SK-N-SH (cell line): ENCODE results near the gene CIAO3. TPM values are rescaled to one million over a fixed set of nuclear protein-coding genes. Genes with fewer than 3 reads are reported as not detected.

Experiments used
- CTCF ChIA-PET: fragments of 300-600, 350-600 bp; formaldehyde crosslinking; extraction: SDS; loops from one replicate; lab custom pipeline; 2021; lab: Yijun Ruan, JAX
- POLR2A ChIA-PET: fragments of 350-600 bp; sonication (Branson Sonifier 250); formaldehyde crosslinking; extraction: SDS; loops from one replicate; lab custom pipeline; 2020; ENCODE audit warnings: antibody characterized with exemption, inconsistent platforms; lab: Yijun Ruan, JAX
- DNase-seq: peaks from one replicate; pipeline ENCODE4 v3.0.0; 2012
- H2AFZ ChIP-seq: fragments of 200-600 bp; sonication (generic); 2 replicates; pipeline ENCODE4 v1.8.1; 2016; ENCODE audit warnings: antibody characterized with exemption, mild to moderate bottlenecking, low read depth
- H3F3A ChIP-seq: fragments of 200-600 bp; sonication (generic); replicated peaks from 2 replicates; pipeline ENCODE3; 2016; ENCODE audit warnings: antibody characterized with exemption, mild to moderate bottlenecking; ENCODE audit not compliant: insufficient read depth
- H3K27ac ChIP-seq, 2 experiments: fragments of 200-500 bp in 1 of 2; fragments of 200-600 bp in 1 of 2; sonication (Bioruptor generic) in 1 of 2; sonication (generic), shearing (Covaris generic) in 1 of 2; 2 replicates each; pipeline versions ENCODE4 v1.5.1 to v1.6.1; 2014 to 2016; ENCODE audit warnings: low read depth in 2 of 2, inconsistent platforms in 1 of 2, low read length in 1 of 2, mild to moderate bottlenecking in 1 of 2, mixed read lengths in 1 of 2
- H3K27me3 ChIP-seq: fragments of 200-600 bp; sonication (generic), shearing (Covaris generic); 2 replicates; pipeline ENCODE4 v1.6.1; 2016; ENCODE audit warnings: mixed run types; ENCODE audit not compliant: insufficient read depth
- H3K36me3 ChIP-seq, 2 experiments: fragments of 200-500 bp in 1 of 2; fragments of 200-600 bp in 1 of 2; sonication (Bioruptor generic) in 1 of 2; sonication (generic) in 1 of 2; replicated peaks in 1 of 2; 2 replicates each; pipeline versions ENCODE3 to v1.5.1; 2014 to 2016; ENCODE audit warnings: low read length in 1 of 2, mild to moderate bottlenecking in 1 of 2; ENCODE audit not compliant: insufficient read depth in 2 of 2, control insufficient read depth in 1 of 2
- H3K4me1 ChIP-seq, 2 experiments: fragments of 200-500 bp in 1 of 2; fragments of 200-600 bp in 1 of 2; sonication (Bioruptor generic) in 1 of 2; sonication (generic), shearing (Covaris generic) in 1 of 2; 2 replicates each; pipeline versions ENCODE4 v1.5.1 to v1.6.1; 2014 to 2016; ENCODE audit warnings: low read depth in 1 of 2, low read length in 1 of 2, mixed run types in 1 of 2; ENCODE audit not compliant: insufficient read depth in 2 of 2, control insufficient read depth in 1 of 2
- H3K4me2 ChIP-seq: fragments of 200-600 bp; sonication (generic), shearing (Covaris generic); 2 replicates; pipeline ENCODE4 v1.6.1; 2017; ENCODE audit warnings: mixed run types
- H3K4me3 ChIP-seq, 2 experiments: fragments of 200-500 bp in 1 of 2; fragments of 200-600 bp in 1 of 2; sonication (Bioruptor generic) in 1 of 2; sonication (generic), shearing (Covaris generic) in 1 of 2; 2 replicates each; pipeline versions ENCODE4 v1.5.1 to v1.8.1; 2014 to 2016; ENCODE audit warnings: low read depth in 2 of 2, inconsistent platforms in 1 of 2, low read length in 1 of 2, mild to moderate bottlenecking in 1 of 2, mixed read lengths in 1 of 2, moderate library complexity in 1 of 2
- H3K79me2 ChIP-seq: fragments of 200-600 bp; sonication (generic); 2 replicates; pipeline ENCODE4 v1.8.1; 2017; ENCODE audit warnings: mild to moderate bottlenecking; ENCODE audit not compliant: insufficient read depth
- H3K9ac ChIP-seq: fragments of 200-600 bp; sonication (generic); 2 replicates; pipeline ENCODE4 v1.6.1; 2017; ENCODE audit warnings: mixed run types
- H3K9me2 ChIP-seq: fragments of 200-600 bp; sonication (generic); 2 replicates; pipeline ENCODE4 v1.6.1; 2017; ENCODE audit warnings: mixed run types
- H3K9me3 ChIP-seq: fragments of 200-600 bp; sonication (generic); 2 replicates; pipeline ENCODE4 v1.6.1; 2017; ENCODE audit warnings: mixed run types, mild to moderate bottlenecking, moderate library complexity
- H4K20me1 ChIP-seq: fragments of 200-600 bp; sonication (generic); 2 replicates; pipeline ENCODE4 v1.6.1; 2017; ENCODE audit warnings: mild to moderate bottlenecking, mixed run types; ENCODE audit not compliant: insufficient read depth
- EZH2phosphoT487 ChIP-seq: fragments of 200-600 bp; sonication (generic); IDR thresholded peaks from 2 replicates; pipeline ENCODE4 v1.6.1; 2017; ENCODE audit warnings: low read depth, mixed run types, mild to moderate bottlenecking, antibody characterized with exemption, moderate library complexity, borderline replicate concordance
- FOXJ3 ChIP-seq: sonication (generic); formaldehyde crosslinking; IDR thresholded peaks from 2 replicates; pipeline ENCODE4 v1.5.1; 2020; ENCODE audit warnings: mild to moderate bottlenecking, missing genetic modification reagents
- GABPA ChIP-seq: IDR thresholded peaks from 2 replicates; pipeline ENCODE4 v1.4.0; 2012; ENCODE audit warnings: low read depth, mild to moderate bottlenecking
- GATA2 ChIP-seq: sonication (generic); formaldehyde crosslinking; IDR thresholded peaks from 2 replicates; pipeline ENCODE4 v1.5.0; 2020; ENCODE audit warnings: mild to moderate bottlenecking, missing genetic modification reagents
- JUND ChIP-seq: IDR thresholded peaks from 2 replicates; pipeline ENCODE4 v1.4.0; 2012
- MEF2A ChIP-seq: IDR thresholded peaks from 2 replicates; pipeline ENCODE4 v1.4.0; 2012; ENCODE audit warnings: low read depth, borderline replicate concordance
- MXI1 ChIP-seq: IDR thresholded peaks from 2 replicates; pipeline ENCODE4 v1.6.1; 2012; ENCODE audit warnings: mild to moderate bottlenecking, low read depth, low read length, improper control_type of control experiment
- NFIC ChIP-seq: IDR thresholded peaks from 2 replicates; pipeline ENCODE4 v1.4.0; 2012; ENCODE audit warnings: borderline replicate concordance
- RAD21 ChIP-seq: IDR thresholded peaks from 2 replicates; pipeline ENCODE4 v1.6.1; 2012; ENCODE audit warnings: mild to moderate bottlenecking, low read length
- RFX5 ChIP-seq: IDR thresholded peaks from 2 replicates; pipeline ENCODE4 v1.6.1; 2012; ENCODE audit warnings: mild to moderate bottlenecking, improper control_type of control experiment, low read length
- RXRA ChIP-seq: IDR thresholded peaks from 2 replicates; pipeline ENCODE4 v1.4.0; 2012; ENCODE audit warnings: low read depth, mild to moderate bottlenecking, borderline replicate concordance
- SMC3 ChIP-seq: IDR thresholded peaks from 2 replicates; pipeline ENCODE4 v1.6.1; 2012; ENCODE audit warnings: low read depth, low read length, improper control_type of control experiment
- WGBS: methylation state at CpG from one replicate; pipeline ENCODE4 v1.1.6; 2017; ENCODE audit warnings: low lambda C conversion rate; 5-methylcytosine and 5-hydroxymethylcytosine counted together
- polyA plus RNA-seq, 3 experiments: library from polyadenylated mRNA; depleted of rRNA; stranded (reverse); fragments of >200 nt; gene quantifications; 2 replicates each; pipeline ENCODE4 v1.2.3, GENCODE V29; 2012
- TF ChIP-seq, protein P1 (sequence below): fragments of 200-600 bp; sonication (generic); IDR thresholded peaks from 2 replicates; pipeline ENCODE4 v1.6.1; 2017; ENCODE audit warnings: antibody characterized with exemption, mild to moderate bottlenecking, moderate library complexity
- TF ChIP-seq, protein P2 (sequence below): IDR thresholded peaks from 2 replicates; pipeline ENCODE4 v1.4.0; 2012; ENCODE audit warnings: low read depth
- TF ChIP-seq, protein P3 (sequence below): fragments of 150-350 bp; IDR thresholded peaks from 2 replicates; pipeline ENCODE4 v1.6.1; 2016; ENCODE audit warnings: mild to moderate bottlenecking, low read depth, low read length
- TF ChIP-seq, protein P4 (sequence below): IDR thresholded peaks from 2 replicates; pipeline ENCODE4 v1.4.0; 2012; ENCODE audit warnings: low read depth, borderline replicate concordance
- TF ChIP-seq, protein P5 (sequence below): fragments of 150-350 bp; IDR thresholded peaks from 2 replicates; pipeline ENCODE4 v1.6.1; 2017; ENCODE audit warnings: antibody characterized with exemption, low read length, low read depth, borderline replicate concordance
- TF ChIP-seq, protein P6 (sequence below): IDR thresholded peaks from 2 replicates; pipeline ENCODE4 v1.4.0; 2012; ENCODE audit warnings: low read depth, borderline replicate concordance

CIAO3 gene
- polyA plus RNA-seq, 1 of the 3 experiments (the other 2 are of a cell fraction): 14.4 TPM

DNA sequence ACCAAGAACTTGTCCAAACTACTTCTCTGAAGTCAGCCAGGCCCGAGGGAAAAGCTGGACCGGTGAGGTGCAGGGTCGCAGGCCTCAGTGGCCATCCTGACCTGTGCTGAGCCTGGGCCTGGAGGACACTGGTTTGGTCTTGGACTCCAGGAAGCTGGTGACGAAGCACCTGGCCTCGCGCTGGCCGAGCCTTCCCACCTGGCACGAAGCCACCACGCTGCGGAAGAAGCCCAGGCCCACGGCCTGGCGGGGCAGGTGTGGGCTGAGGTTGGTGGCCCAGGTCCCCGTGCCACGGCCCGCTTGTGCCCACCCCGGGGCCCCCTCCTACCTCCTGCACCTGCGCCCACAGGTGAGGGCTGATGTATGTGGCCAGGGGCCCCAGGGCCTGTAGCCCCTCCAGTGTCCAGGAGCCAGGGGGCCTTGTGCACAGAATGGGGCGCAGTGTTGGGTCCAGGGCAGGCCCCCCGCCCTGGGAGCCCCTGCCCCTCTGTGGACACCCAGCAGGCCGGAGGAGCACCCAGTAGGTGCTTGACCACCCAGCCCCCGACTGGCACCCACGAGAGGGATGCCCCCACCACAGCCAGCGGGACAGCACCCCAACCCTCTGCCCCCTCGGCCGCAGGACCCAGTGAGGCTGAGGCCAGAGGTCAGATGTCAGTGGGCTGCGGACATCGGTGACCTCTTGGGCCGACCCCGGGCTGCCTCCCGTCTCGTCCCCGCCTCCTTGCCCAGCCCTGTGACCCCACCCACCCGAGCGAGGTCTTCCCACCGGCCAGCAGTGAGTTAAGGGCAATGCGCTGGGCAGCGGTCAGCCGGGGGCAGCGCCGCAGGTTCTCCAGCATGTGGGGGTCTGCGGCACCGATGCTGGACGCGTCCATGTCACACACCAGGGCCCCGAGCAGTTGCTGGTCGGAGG is 33.5 kb upstream of the CIAO3 start (continued):
- TF ChIP-seq, protein P1, sequence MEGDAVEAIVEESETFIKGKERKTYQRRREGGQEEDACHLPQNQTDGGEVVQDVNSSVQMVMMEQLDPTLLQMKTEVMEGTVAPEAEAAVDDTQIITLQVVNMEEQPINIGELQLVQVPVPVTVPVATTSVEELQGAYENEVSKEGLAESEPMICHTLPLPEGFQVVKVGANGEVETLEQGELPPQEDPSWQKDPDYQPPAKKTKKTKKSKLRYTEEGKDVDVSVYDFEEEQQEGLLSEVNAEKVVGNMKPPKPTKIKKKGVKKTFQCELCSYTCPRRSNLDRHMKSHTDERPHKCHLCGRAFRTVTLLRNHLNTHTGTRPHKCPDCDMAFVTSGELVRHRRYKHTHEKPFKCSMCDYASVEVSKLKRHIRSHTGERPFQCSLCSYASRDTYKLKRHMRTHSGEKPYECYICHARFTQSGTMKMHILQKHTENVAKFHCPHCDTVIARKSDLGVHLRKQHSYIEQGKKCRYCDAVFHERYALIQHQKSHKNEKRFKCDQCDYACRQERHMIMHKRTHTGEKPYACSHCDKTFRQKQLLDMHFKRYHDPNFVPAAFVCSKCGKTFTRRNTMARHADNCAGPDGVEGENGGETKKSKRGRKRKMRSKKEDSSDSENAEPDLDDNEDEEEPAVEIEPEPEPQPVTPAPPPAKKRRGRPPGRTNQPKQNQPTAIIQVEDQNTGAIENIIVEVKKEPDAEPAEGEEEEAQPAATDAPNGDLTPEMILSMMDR: no peak
- TF ChIP-seq SMC3: no peak
- no peak for TF ChIP-seq RXRA
- TF ChIP-seq, protein P2, sequence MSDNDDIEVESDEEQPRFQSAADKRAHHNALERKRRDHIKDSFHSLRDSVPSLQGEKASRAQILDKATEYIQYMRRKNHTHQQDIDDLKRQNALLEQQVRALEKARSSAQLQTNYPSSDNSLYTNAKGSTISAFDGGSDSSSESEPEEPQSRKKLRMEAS: no peak
- no peak for TF ChIP-seq MXI1
- TF ChIP-seq MEF2A: no peak
- TF ChIP-seq, protein P3, sequence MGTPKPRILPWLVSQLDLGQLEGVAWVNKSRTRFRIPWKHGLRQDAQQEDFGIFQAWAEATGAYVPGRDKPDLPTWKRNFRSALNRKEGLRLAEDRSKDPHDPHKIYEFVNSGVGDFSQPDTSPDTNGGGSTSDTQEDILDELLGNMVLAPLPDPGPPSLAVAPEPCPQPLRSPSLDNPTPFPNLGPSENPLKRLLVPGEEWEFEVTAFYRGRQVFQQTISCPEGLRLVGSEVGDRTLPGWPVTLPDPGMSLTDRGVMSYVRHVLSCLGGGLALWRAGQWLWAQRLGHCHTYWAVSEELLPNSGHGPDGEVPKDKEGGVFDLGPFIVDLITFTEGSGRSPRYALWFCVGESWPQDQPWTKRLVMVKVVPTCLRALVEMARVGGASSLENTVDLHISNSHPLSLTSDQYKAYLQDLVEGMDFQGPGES: no peak

DNA sequence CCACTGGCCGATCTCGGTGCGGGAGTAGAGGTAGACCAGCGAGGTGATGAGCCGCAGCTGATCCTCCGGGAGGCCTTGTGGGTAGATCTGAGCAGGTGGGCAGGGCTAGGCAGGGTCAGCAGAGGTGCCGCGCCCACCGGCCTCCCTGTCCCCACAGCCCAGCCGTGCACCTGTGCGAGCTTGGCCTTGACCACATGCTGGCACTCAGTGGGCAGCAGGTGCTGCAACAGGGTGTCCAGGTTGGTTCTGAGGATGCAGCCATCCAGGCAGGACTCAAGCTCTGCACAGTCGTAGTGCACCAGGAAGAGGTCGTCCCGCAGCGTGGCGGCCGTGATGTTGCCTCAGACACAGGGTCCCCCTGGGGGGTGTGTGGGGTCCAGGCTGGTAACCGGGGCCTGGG is 32.2 kb upstream of the CIAO3 start:
- Histone ChIP-seq H3K27me3 (no peaks in the 10 kb centered on the region), H3K79me2 (no peaks in the 10 kb centered on the region), H3K4me3 (no peak overlapping the region), H3K27ac (no peak overlapping the region), H3K4me1 (no peaks in the 10 kb centered on the region), H2AFZ (no peak overlapping the region), H3K9ac (no peak overlapping the region), H3K9me3 (no peaks in the 10 kb centered on the region), H3K4me2 (no peak overlapping the region), H3K9me2 (no peaks in the 10 kb centered on the region), H4K20me1 (no peaks in the 10 kb centered on the region), H3F3A (no peaks in the 10 kb centered on the region), H3K36me3 (no peaks in the 10 kb centered on the region)
- ChIA-PET CTCF (interaction anchor here (1.1 to 1.6 kb wide), 2 partner anchors 11 to 61 kb away, joined by 3 to 4 read pairs; no protein-coding TSS in a partner anchor), POLR2A (no interaction called here)
- WGBS: no CpG with 5 or more reads among the region's 18 CpGs
- no peak for DNase-seq
- TF ChIP-seq JUND (no peak), RFX5 (no peak), FOXJ3 (no peak), RXRA (no peak), SMC3 (no peak), GATA2 (CRISPR knock-in tag) (no peak), GABPA (no peak), RAD21 (no peak), EZH2phosphoT487 (no peak), NFIC (no peak)
- TF ChIP-seq, protein P3: no peak
- TF ChIP-seq, protein P4, sequence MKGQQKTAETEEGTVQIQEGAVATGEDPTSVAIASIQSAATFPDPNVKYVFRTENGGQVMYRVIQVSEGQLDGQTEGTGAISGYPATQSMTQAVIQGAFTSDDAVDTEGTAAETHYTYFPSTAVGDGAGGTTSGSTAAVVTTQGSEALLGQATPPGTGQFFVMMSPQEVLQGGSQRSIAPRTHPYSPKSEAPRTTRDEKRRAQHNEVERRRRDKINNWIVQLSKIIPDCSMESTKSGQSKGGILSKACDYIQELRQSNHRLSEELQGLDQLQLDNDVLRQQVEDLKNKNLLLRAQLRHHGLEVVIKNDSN: no peak
- TF ChIP-seq, protein P5, sequence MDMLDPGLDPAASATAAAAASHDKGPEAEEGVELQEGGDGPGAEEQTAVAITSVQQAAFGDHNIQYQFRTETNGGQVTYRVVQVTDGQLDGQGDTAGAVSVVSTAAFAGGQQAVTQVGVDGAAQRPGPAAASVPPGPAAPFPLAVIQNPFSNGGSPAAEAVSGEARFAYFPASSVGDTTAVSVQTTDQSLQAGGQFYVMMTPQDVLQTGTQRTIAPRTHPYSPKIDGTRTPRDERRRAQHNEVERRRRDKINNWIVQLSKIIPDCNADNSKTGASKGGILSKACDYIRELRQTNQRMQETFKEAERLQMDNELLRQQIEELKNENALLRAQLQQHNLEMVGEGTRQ: no peak
- TF ChIP-seq, protein P6, sequence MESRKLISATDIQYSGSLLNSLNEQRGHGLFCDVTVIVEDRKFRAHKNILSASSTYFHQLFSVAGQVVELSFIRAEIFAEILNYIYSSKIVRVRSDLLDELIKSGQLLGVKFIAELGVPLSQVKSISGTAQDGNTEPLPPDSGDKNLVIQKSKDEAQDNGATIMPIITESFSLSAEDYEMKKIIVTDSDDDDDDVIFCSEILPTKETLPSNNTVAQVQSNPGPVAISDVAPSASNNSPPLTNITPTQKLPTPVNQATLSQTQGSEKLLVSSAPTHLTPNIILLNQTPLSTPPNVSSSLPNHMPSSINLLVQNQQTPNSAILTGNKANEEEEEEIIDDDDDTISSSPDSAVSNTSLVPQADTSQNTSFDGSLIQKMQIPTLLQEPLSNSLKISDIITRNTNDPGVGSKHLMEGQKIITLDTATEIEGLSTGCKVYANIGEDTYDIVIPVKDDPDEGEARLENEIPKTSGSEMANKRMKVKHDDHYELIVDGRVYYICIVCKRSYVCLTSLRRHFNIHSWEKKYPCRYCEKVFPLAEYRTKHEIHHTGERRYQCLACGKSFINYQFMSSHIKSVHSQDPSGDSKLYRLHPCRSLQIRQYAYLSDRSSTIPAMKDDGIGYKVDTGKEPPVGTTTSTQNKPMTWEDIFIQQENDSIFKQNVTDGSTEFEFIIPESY: no peak
- TF ChIP-seq, protein P1: no peak
